ENCODE measurements around the gene CAPN15.
A peak's percentile ranks its signal among the peaks of the same experiment; 100 is the strongest.
"Not testable (repeated sequence)": the region's sequence is repeated elsewhere in the genome, so short reads cannot be mapped to it uniquely, and the experiment has no call there.

Gene CAPN15

DNA sequence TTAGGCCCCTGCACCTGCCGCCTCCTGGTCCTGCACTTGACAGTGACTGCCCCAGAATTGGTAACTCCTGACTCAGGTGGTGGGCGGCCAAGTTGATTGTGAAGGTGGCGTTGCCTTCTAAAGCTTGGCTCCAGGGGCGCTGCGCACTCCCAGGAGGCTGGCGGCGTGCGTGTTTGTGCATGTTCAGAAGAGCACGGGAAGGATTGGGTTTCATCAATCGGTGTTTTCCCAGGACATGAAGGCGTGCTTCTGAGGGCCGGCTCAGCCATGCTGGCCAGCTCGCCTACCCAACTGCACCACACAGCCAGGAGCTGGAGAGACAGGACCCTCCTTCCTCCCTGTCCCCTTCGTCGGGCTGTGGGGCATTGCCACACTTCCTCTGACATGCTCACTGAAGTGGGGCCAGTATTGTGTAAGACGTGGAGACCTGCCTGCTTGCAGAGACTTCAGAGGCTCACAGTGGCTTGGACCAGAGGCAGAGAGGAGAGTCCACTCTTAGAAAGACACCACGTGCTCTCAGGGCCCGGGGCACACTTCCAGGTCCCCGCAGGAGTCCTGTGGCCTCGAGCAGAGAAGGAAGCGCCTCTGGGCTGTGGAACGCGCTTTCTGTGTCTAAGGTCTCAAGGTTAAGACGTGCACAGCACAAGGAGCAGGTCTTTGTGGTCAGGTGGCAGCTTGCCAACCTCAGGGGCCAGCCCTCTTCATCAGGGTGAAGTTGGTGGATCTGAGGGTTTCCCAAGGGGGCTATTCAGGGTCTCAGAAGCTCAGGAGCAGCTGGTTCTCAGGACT, 65.2 kb downstream of the CAPN15 start:
- DNase-seq (ENCODE audit: low spot score): peak; percentile 52

DNA sequence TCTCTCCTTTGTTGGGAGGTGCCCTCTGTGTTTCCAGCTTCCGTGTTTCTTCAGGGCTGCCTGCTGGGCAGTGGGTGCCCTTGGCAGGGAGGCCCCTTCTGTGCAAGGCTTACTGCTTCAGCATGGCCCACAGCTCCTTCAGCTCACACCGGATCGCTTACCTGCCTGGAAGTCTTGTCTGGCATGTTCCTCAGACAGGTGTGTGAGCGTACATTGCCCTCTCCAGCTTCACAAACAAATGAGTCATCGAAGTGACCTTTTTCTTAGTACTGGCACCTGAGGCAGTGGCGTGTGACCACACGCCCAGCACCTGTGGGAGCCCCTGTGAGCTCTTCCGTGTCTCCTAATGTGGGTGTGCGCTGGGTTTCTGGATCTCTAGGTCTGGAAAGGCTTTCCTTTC, 65.9 kb downstream of the CAPN15 start:
- DNase-seq (ENCODE audit: low spot score): peak; percentile 86

DNA sequence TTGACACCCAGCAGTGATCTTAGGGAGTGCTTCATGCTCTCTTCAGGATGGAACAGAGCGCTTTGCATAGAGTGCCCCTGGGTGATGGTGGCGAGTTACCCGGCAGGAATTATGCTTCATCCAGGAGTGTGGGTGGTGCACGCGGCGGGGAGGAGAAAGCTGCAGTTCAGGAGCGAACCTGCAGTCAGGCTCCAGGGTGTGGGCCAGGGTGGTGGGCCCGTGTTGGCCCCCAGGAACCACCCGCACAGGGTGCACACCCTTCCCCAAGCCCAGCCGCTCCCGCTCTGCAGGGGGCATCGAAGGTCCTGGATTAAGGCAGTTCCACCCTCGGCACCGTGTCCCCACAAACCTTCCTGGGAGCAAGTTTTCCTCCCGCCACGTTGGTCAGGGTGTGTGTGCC, 66.3 kb downstream of the CAPN15 start:
- DNase-seq (ENCODE audit: low spot score): no peak

DNA sequence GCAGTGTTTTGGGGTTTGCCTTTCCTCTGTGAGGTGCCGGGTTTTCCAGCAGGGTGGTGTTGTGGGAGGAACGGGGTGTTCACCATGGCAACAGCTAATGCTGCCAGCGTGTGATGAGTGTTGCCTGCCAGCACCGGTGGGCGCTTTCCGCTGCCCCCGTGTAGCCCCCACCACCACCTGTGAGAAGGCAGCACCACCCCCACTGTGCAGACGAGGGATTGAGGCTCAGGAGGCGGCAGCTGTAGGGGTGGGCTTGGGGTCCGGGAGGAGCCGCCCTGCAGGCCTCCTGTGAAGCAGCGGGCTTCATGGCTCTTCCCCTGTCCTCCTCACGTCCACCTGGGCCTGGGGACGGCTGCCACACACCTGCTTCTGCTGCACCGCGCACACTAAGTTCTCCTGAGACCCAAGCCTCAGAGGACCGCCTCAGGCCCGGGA, 67.6 kb downstream of the CAPN15 start:
- DNase-seq (ENCODE audit: low spot score): no peak

DNA sequence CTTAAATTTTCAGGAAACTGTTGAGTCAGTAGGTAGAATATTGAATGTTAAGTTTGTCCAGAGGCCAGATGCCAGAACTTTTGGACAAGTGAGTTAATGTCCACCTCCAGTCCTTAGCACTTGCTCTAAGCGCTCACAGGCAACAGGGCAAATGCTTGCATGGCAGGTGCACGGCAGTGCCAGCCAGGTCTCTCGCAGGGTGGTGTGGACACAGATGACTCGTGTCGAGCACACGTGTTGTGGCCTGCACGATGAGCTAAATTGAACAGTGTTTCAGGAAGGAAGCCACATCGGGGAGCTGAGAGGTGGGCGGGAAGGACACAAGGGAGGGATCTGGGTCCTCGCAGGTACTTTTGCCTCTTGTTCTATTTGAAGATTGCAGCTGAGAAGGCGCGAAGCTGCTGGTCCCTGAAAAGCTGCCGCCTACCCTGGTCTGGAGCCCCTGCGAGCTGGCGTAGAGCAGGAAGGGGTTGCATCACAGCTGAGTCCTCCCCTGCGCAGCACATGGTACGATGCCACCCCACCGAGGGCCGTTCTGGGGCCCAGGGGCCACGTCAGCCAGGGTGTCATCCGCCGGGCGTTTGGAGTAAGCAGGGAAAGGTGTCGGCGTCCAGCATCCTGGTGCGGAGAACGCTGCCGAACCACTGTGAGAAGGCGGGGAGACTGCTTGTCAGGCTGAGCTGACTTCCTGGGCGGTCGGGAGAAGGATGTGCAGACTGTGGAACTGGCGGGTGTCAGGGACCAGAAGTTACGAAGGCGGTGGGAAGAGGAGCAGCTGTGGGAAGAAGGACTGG, 68.6 kb downstream of the CAPN15 start:
- peak; percentile 28 for DNase-seq (ENCODE audit: low spot score)

DNA sequence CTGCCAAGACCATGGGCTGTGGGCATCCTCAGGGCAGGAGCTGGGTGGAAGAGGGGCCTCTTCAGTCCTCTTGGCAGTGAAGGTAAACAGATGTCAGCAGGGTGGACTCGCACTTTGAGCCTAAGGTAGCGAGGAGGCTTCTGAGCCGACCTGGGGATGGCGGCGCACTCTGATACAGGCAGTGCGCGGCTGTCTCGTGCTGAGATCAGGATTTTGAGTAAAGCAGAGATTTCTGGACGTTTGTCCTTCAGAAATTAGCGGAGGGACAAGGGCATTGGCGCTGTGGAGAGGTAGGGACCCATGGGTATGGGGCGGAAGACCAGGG, 69.2 kb downstream of the CAPN15 start:
- no peak for DNase-seq (ENCODE audit: low spot score)

DNA sequence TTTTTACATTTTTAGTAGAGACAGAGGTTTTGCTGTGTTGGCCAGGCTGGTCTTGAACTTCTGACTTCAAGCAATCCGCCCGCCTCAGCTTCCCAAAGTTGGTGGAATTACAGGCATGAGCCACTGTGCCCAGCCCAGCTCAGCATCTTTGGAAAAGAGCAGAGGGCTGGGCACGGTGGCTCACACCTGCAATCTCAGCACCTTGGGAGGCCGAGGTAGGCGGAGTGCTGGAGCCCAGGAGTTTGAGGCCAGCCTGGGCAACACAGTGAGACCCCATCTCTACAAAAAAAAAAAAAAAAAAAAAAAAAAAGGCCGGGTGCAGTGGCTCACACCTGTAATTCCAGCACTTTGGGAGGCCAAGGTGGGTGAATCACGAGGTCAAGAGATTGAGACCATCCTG, 70.1 kb downstream of the CAPN15 start:
- DNase-seq (ENCODE audit: low spot score): not testable (repeated sequence)

DNA sequence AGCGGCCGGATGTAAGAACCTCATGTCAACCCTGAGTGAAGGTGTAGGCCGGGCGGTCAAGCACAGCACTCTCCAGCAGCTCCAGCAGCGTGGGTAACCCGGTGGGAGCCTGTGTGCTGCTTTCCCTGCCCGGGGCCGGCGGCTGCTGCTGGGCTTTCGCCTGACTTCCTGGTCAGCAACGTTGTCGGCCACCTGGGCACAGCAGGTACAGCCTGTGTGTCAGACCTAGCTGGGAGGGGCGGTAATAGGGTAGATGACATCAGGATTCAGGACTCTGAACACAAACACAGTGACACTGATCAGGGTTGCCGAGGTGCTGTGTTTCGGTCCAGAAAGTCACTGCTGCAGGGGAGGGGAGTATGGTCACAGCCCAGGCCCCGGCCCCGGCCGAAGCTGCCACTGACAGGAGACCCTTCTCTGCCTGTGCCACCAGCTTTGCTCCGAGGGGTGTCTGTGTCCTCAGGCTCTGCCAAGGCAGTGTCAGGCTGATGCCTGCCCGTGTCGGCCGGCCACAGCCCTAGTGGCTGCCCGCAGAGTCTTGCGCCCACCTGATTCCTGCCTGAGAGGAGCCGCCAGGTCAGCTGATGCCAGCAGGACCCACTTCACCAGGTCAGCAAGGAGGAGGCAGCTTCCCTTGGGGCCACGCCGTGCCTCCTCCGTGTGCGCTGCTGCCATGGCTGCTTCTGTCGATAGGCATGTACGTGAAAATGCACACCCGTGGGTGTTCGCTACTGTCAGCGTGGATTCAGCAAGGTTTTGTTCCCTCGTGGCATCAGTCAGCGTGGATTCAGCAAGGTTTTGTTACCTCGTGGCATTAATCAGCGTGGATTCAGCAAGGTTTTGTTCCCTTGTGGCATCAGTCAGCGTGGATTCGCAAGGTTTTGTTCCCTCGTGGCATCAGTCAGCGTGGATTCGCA, 71.6 kb downstream of the CAPN15 start:
- DNase-seq (ENCODE audit: low spot score): peak; percentile 35

DNA sequence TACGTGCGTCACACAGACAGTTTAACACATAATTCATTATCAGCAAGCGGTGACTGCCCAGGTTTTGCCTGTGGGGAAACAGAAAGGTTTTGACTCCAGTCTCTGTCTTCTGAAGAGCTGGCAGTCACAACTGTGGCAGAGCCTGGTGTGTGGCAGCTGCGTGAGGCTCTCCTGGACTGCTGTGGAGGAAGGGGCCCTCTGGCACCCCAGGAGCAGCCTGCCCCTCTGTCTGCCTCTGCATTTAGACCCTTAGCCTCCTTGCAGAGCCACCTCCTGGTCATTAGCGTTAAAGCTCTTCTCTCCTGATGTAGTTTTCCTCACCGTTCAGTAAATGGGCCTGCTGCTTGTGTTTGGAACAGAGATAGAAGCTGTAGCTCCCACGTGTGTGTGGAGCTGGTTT, 73.3 kb downstream of the CAPN15 start:
- DNase-seq (ENCODE audit: low spot score): no peak

DNA sequence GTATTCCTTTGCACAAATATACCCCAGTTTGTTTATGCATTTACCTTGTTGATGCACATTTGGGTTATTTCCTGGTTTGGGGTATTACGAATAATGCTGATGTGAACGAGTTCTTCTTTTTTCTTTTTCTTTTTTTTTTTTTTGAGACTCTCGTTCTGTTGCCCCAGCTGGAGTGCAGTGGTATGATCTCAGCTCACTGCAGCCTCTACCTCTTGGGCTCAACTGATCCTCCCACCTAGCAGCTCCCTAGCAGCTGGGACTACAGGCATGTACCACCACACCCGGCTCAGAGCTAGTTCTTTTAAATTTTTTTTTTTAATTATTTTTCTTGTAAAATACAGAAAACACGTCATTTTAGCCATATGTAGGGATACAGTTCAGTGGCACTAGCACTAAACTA, 76.4 kb downstream of the CAPN15 start:
- no peak for DNase-seq (ENCODE audit: low spot score)

Measured in kidney tubule cell (primary cell).